Ovary (tissue), 3 donors: ENCODE measurements around the gene LRRC63.

Experiments used
- CTCF ChIP-seq, 3 donors: fragments of 450-650 bp in 2 of 3; fragments of 200-600 bp in 1 of 3; IDR thresholded peaks; one replicate each; pipeline versions ENCODE4 v1.5.1 to v1.8.0; 2016 to 2022; ENCODE audit warnings: antibody characterized with exemption in 3 of 3, mild to moderate bottlenecking in 1 of 3
- EP300 ChIP-seq: sonication (generic); formaldehyde crosslinking; IDR thresholded peaks from one replicate; pipeline ENCODE4 v1.6.1; 2017; ENCODE audit warnings: antibody characterized with exemption
- POLR2A ChIP-seq: fragments of 450-650 bp; IDR thresholded peaks from one replicate; pipeline ENCODE4 v1.6.1; 2017; ENCODE audit warnings: antibody characterized with exemption, mild to moderate bottlenecking, moderate library complexity
- donor health status: DM: no; HTN: no; CAD: no.

DNA sequence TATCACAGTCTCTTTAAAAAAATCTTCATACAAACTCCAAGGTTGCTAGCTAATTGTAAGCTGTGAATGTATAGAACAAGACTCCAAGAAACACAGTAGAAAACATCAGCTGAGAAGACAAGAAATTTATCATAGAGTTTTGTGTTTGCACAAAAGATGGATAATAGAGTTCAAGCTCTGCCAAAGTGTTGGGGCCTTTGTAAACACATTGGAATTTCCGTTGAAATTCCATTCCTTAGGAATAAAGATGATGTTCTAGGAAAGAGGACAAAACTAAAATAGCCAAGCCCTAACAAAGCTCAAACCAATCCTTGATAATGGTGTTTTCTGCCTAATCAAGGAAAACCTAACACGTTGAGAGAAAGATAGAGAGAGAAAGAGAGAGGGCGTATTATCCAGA, 20.6 kb downstream of the LRRC63 start:
- TF ChIP-seq POLR2A (no peak), CTCF (IDR thresholded peaks at IDR 0.05) (no peak), EP300 (no peak)
